SU-DHL-6 (cell line): ENCODE data around the gene RAB3C.

Experiments
- H2AFZ ChIP-seq: fragments of 200-600 bp; sonication (generic); 2 replicates; pipeline ENCODE4 v1.6.1; 2014; ENCODE audit warnings: low read depth, mild to moderate bottlenecking, moderate library complexity, mixed read lengths, antibody characterized with exemption, low read length; ENCODE audit not compliant: severe bottlenecking
- H3F3A ChIP-seq: fragments of 200-600 bp; shearing (Covaris generic); 2 replicates; pipeline ENCODE4 v1.6.0; 2016; ENCODE audit warnings: antibody characterized with exemption, mild to moderate bottlenecking; ENCODE audit not compliant: insufficient read depth
- H3K27ac ChIP-seq: fragments of 200-600 bp; sonication (generic); 2 replicates; pipeline ENCODE4 v1.5.1; 2016; ENCODE audit warnings: low read depth, mild to moderate bottlenecking, low read length, moderate library complexity, mixed read lengths
- H3K27me3 ChIP-seq: fragments of 200-600 bp; sonication (generic), shearing (Covaris generic); 2 replicates; pipeline ENCODE4 v1.6.0; 2014; ENCODE audit warnings: mild to moderate bottlenecking, low read length
- H3K36me3 ChIP-seq: fragments of 200-600 bp; sonication (generic); 2 replicates; pipeline ENCODE4 v1.6.1; 2014; ENCODE audit warnings: mild to moderate bottlenecking, low read length, mixed read lengths
- H3K4me2 ChIP-seq: fragments of 300-600, 200-600 bp; shearing (Covaris generic), sonication (generic); 2 replicates; pipeline ENCODE4 v1.6.0; 2014; ENCODE audit warnings: low read length, low read depth, mild to moderate bottlenecking; ENCODE audit not compliant: poor library complexity, severe bottlenecking
- H3K4me3 ChIP-seq: fragments of 200-600 bp; sonication (generic); 2 replicates; pipeline ENCODE4 v1.5.1; 2014; ENCODE audit warnings: antibody characterized with exemption, low read length, mild to moderate bottlenecking, mixed read lengths; ENCODE audit not compliant: insufficient read depth, poor library complexity, severe bottlenecking
- H3K79me2 ChIP-seq: fragments of 200-600 bp; sonication (generic); 2 replicates; pipeline ENCODE4 v1.6.1; 2014; ENCODE audit warnings: mild to moderate bottlenecking, low read length, moderate library complexity; ENCODE audit not compliant: insufficient read depth
- H3K9ac ChIP-seq: fragments of 200-600 bp; sonication (generic); 2 replicates; pipeline ENCODE4 v1.7.0; 2014; ENCODE audit warnings: mild to moderate bottlenecking, low read length
- H3K9me2 ChIP-seq: fragments of 200-600 bp; sonication (generic); replicated peaks from 2 replicates; pipeline ENCODE4 v1.6.1; 2014; ENCODE audit warnings: low read length; ENCODE audit not compliant: insufficient read depth
- H3K9me3 ChIP-seq: fragments of 200-600 bp; sonication (generic); 2 replicates; pipeline ENCODE4 v1.6.1; 2014; ENCODE audit warnings: low read length, mixed read lengths; ENCODE audit not compliant: insufficient read depth
- H4K20me1 ChIP-seq: fragments of 200-600 bp; sonication (generic); 2 replicates; pipeline ENCODE4 v1.6.1; 2014; ENCODE audit warnings: low read depth, mild to moderate bottlenecking, antibody characterized with exemption, low read length, moderate library complexity, mixed read lengths
- EZH2phosphoT487 ChIP-seq: fragments of 200-600 bp; sonication (generic), shearing (Covaris generic); conservative IDR thresholded peaks from 2 replicates; pipeline ENCODE4 v1.6.1; 2018; ENCODE audit warnings: mild to moderate bottlenecking, antibody characterized with exemption, low read length, moderate library complexity, mixed read lengths
- TF ChIP-seq, protein P1 (sequence below): fragments of 200-600 bp; sonication (generic); IDR thresholded peaks from one replicate; pipeline ENCODE4 v1.5.1; 2017; ENCODE audit warnings: antibody characterized with exemption, mild to moderate bottlenecking, low read length, moderate library complexity; ENCODE audit not compliant: insufficient read depth, poor library complexity, severe bottlenecking

The RAB3C gene

DNA sequence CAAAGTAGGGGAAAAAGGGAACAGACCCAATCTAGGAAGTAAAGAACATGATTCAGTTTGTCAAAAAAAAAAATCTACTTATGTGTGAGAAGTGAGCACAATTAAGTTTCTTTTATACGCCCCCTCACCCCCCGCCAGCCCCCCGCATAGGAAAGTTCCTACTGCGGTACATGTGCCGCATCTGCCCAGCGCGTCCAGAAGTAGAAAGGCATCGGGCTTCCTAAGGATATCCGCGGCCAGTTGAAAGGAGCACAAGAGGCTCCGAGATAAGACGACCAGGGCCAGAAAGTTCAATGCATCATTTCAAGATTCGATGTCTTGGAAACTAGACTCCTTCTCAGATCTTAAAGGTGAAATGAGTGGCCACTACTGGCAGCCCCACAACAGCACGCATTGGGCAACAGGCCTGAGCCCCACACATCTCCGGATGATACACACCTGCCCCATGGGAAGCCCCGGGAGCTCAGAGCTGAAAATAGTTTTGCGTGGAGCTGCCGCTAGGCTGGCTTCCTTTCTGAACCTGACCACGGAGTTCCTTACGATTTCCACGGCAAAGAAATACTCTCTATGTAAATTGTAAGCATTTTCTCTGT, 203.9 kb downstream of the RAB3C start:
- TF ChIP-seq, protein P1, sequence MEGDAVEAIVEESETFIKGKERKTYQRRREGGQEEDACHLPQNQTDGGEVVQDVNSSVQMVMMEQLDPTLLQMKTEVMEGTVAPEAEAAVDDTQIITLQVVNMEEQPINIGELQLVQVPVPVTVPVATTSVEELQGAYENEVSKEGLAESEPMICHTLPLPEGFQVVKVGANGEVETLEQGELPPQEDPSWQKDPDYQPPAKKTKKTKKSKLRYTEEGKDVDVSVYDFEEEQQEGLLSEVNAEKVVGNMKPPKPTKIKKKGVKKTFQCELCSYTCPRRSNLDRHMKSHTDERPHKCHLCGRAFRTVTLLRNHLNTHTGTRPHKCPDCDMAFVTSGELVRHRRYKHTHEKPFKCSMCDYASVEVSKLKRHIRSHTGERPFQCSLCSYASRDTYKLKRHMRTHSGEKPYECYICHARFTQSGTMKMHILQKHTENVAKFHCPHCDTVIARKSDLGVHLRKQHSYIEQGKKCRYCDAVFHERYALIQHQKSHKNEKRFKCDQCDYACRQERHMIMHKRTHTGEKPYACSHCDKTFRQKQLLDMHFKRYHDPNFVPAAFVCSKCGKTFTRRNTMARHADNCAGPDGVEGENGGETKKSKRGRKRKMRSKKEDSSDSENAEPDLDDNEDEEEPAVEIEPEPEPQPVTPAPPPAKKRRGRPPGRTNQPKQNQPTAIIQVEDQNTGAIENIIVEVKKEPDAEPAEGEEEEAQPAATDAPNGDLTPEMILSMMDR = no peak
- TF ChIP-seq EZH2phosphoT487 = no peak
- H3K9ac ChIP-seq = no peak overlapping the region
- H3K9me2 ChIP-seq = no peaks in the 10 kb centered on the region
- H3K4me2 ChIP-seq = no peak overlapping the region
- no peak overlapping the region for H3K4me3 ChIP-seq
- H3K36me3 ChIP-seq = no peaks in the 10 kb centered on the region
- no peaks in the 10 kb centered on the region for H3K79me2 ChIP-seq
- no peak overlapping the region for H3K27ac ChIP-seq
- no peaks in the 10 kb centered on the region for H3K9me3 ChIP-seq
- no peak overlapping the region for H2AFZ ChIP-seq
- H3F3A ChIP-seq = no peaks in the 10 kb centered on the region
- H3K27me3 ChIP-seq = peaks cover 2% of the 10 kb centered on the region; the same call in 1 of the 2 replicates
- no peaks in the 10 kb centered on the region for H4K20me1 ChIP-seq

GRCh38 chr5:58787987-58788386, 205.1 kb downstream of the RAB3C start:
- Histone ChIP-seq H3K27me3 (peaks cover 2% of the 10 kb centered on the region; the same call in 1 of the 2 replicates), H3K9me2 (no peaks in the 10 kb centered on the region), H3F3A (no peaks in the 10 kb centered on the region), H3K27ac (no peak overlapping the region), H2AFZ (no peak overlapping the region), H3K36me3 (no peaks in the 10 kb centered on the region), H3K9ac (no peak overlapping the region), H4K20me1 (no peaks in the 10 kb centered on the region), H3K4me2 (no peak overlapping the region), H3K4me3 (no peak overlapping the region), H3K9me3 (no peaks in the 10 kb centered on the region), H3K79me2 (no peaks in the 10 kb centered on the region)
- no peak for TF ChIP-seq EZH2phosphoT487
- TF ChIP-seq, protein P1 = no peak

DNA sequence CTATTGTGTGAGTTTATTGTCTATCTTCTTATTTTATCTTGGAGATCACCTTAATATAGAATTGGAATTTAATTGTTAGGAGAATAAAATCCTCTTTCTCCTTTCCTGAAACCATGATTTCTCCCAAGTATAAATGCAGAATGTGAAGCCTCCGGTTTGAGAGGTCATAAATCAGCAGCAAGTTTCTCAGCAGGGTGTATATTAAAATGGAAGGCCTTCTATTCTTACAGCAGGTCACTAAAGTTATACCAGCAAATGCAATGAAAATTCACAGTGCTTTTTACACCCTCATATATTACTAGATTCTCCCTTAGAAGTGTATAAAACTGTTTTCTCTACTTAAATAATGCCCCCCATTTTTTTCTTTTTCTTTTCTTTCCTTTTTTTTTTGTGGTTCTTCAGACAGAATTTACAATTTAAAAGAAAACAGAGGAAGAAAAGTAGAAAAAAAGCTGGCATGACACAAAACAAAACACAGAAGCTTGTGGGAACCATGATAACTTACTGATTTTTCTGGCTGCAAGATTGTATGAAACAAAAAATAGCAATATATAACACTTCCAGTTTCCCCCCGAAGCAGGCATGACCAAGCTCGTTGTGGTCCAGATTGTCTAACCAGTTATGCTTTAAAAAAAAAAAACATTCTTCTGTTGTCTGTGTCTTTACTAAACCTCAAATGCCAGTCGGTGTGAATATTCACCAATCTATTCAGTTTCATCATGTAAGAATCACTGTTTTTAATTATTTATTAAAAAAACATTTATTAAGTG, 211.2 kb downstream of the RAB3C start:
- Histone ChIP-seq H3K4me3 (no peak overlapping the region), H3K4me2 (no peak overlapping the region), H4K20me1 (no peaks in the 10 kb centered on the region), H2AFZ (no peak overlapping the region), H3K27me3 (peaks cover 2% of the 10 kb centered on the region; the same call in 1 of the 2 replicates), H3F3A (no peaks in the 10 kb centered on the region), H3K9me3 (no peaks in the 10 kb centered on the region), H3K79me2 (no peaks in the 10 kb centered on the region), H3K36me3 (no peaks in the 10 kb centered on the region), H3K27ac (no peak overlapping the region), H3K9ac (no peak overlapping the region), H3K9me2 (no peaks in the 10 kb centered on the region)
- no peak for TF ChIP-seq EZH2phosphoT487
- TF ChIP-seq, protein P1 = no peak
